ENCODE measurements around the gene MZT2A.
"Not testable (repeated sequence)": the region's sequence is repeated elsewhere in the genome, so short reads cannot be mapped to it uniquely, and the experiment has no call there.

Gene MZT2A

DNA sequence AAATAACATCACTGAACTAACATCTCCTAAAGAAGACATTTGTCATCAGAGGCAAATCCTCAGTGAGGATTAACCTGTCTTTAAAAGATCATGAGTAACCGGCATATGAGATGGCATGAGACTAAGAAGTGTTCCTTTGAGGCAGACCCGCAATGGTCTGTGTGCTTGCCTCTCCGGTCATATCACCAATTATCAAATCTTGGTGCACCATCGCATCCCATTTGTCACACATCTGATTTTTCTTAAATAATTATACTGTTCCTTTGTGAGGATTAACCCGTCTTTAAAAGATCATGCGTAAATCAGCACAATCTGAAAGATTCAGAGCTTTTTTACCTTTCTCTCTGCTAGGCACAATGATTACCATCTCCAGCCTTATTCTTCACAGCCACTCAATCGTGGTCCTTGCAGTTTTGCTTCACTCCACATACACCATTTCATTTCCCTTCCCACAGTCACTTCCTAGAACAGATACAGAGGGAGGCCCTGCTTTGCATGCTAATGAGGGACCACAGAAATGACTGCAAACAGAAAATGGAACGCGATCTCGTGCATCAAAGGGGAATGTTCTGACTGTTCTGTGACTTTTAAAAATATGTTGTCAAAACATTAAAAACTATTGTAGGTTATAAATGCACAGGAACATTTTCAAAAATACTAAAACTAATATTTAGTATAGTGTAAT lies 40.8 kb downstream of the MZT2A start:
- not testable (repeated sequence) for DNase-seq (ENCODE audit: low spot score)

DNA sequence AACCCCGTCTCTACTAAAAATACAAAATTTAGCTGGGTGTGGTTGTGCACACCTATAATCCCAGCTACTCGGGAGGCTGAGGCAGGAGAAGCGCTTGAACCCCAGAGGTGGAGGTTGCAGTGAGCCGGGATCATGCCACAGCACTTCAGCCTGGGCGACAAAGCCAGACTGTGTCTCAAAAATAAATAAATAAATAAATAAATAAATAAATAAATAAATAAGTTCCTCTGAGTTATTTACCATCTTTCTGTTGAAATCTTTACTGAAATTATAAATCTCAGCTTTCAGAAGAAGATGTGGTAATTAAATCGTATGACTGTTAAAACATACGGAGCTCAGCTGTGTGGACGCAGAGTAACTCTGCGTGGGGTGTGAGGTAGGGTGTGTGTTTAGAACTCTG lies 44.2 kb downstream of the MZT2A start:
- DNase-seq (ENCODE audit: low spot score) = not testable (repeated sequence)

DNA sequence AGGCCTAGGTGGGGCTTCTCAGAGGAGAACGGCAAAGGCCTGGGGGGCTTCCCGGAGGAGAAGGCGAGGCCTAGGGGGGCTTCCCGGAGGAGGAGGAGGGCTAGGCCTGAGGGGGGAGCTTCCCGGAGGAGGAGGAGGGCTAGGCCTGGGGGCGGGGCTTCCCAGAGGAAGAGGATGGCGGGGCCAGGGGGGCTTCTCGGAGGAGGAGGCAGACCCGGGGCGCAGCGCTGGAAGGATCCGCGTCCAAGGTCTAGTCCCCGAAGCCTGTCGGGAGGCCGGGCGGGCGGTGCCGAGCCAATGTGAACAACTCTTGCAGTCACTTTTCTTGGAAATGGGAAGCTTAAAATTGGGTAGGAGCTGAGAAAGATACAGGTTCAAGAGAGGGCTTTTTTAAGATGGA lies 46.3 kb downstream of the MZT2A start:
- no peak for DNase-seq (ENCODE audit: low spot score)

DNA sequence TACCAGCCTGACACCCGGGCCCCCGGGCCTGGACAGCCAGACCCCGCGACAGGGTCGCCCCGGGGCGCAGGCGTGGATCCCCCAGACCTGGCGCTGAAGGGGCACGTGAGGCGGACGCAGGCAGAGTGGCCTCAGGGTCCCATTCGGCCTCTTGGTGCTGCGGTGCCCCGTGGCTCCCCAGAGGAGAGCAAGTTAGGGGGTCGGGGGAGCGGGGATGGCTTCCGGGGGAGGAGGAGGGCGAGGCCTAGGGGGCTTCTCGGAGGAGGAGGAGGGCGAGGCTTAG lies 46.7 kb downstream of the MZT2A start:
- not testable (repeated sequence) for DNase-seq (ENCODE audit: low spot score)

DNA sequence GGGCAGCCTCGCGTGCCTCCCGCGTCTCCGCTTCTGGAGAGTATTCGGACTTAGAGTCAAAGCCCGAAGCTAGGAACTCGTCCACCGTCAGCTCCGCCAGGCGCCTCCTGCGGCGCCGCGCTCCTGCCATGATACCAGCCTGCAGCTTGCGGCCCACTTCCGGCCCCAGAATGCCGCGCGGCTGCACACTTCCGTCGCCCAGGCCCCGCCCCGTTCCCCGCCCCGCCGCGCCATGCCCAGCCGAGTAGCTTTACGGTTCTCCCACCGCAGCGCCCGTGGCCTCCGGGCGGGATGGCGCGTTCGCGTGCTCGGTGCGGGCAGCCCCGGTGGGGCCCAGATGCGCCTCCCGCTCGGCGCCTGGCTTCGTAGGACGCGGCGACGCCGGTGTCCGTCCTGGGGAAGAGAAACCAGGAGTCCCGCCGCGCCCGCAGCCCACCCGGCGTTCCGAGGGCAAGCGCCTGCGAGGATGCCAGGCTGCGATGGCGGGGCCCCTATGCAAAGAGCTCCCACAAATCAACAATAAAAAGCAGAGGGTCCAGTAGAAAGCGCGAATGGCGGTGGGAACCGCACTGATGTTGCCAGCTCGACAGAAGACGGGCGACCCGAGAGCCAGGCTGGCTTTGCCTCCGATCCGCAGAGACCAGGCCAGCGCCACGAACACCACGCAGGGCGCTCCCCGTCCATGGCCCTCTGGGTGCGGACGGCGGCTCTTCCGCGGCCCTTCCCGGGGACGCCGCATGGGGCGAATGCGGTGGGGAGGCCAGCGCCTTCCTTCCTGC lies 47.3 kb downstream of the MZT2A start:
- DNase-seq (ENCODE audit: low spot score) = not testable (repeated sequence)

DNA sequence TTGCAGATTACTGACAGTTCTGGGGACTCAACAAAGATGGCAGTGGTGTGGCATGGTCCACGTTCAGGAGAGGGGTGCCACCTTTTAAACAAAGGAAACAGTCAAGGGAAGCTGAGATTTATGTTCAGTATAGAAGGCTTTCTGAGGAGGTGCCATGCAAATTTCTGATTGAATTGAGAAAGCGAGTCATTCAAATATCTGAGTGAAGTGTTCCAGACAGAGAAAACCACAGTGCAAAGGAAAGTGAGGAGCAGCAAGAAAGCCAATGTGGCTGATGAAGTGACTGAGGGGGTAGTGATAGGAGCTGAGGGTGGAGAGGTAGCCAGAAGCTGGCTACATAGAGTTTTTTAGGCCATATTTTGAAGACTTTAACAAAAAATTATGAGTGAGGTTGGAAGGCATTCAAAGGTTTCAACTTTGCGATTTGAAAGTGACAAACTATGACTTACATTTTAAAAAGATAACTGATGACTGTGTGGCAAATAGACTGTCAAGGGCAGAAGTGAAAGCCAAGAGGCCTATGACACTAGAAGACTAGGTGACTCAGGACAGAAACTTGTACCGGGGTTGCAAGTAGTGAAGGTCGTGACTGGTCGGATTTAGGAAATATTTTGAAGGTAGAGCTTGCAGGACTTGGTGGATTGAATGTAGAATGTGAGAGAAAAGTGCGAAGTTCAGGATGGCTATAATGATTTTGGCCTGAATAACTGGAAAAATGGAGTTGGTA lies 51.3 kb downstream of the MZT2A start:
- not testable (repeated sequence) for DNase-seq (ENCODE audit: low spot score)

Measured in globus pallidus (tissue), 1 donor.